ENCODE results near the gene KLHL5.
"Not testable (repeated sequence)": the region's sequence is repeated elsewhere in the genome, so short reads cannot be mapped to it uniquely, and the experiment has no call there.

Gene KLHL5, protein sequence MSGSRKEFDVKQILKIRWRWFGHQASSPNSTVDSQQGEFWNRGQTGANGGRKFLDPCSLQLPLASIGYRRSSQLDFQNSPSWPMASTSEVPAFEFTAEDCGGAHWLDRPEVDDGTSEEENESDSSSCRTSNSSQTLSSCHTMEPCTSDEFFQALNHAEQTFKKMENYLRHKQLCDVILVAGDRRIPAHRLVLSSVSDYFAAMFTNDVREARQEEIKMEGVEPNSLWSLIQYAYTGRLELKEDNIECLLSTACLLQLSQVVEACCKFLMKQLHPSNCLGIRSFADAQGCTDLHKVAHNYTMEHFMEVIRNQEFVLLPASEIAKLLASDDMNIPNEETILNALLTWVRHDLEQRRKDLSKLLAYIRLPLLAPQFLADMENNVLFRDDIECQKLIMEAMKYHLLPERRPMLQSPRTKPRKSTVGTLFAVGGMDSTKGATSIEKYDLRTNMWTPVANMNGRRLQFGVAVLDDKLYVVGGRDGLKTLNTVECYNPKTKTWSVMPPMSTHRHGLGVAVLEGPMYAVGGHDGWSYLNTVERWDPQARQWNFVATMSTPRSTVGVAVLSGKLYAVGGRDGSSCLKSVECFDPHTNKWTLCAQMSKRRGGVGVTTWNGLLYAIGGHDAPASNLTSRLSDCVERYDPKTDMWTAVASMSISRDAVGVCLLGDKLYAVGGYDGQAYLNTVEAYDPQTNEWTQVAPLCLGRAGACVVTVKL

DNA sequence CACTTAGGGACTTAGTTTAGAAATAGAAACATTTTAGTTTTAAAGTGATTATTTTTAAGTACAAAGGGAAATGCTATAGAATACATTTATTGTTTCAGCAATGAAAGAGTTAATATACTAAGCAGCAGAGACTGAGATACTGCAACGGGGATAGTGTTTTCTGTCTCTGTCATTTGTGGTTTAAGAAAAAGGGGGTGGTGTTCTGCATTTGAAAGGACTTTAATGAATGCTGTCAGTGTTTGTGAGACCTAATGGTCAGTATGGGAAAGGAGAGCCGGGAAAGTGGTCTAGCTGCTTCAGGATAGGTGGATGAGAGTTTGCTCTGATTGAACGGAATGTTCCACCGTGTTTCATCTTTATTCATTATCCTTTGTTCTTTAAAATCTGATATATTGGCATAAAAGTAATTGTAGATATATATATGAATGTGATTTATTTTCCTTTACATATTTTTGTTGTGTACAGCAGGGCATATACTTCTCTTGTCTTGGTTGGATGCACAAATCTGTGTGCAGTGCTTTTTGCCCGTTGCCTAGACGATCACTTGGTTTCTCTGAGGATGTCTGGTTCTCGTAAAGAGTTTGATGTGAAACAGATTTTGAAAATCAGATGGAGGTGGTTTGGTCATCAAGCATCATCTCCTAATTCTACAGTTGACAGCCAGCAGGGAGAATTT lies at the start of gene KLHL5:
Gene KLHL5 (plus strand): TSS at position 139 of the 676 bp plus-strand sequence. CDS start 421 bp downstream, at position 560.
- DNase-seq (ENCODE audit: low read depth, low spot score) = no peak

DNA sequence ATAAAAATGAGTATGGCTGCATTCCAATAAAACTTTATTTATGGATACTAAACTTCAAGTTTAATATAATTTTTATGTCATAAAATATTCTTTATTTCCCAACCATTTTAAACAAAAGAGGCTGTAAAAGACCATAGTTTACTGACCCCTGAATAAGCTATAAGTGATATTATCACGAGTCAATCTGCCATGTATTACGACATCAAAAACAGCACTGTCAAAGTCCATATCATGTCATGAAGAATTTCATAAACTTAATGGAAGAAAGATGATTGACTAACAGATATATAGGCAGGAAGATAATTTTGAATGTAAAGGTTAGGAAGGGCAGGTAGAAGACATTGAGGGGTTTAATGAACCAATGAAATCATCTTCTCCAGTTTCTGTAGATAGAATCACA lies 48.0 kb upstream of the KLHL5 start:
- DNase-seq (ENCODE audit: low read depth, low spot score) = no peak

DNA sequence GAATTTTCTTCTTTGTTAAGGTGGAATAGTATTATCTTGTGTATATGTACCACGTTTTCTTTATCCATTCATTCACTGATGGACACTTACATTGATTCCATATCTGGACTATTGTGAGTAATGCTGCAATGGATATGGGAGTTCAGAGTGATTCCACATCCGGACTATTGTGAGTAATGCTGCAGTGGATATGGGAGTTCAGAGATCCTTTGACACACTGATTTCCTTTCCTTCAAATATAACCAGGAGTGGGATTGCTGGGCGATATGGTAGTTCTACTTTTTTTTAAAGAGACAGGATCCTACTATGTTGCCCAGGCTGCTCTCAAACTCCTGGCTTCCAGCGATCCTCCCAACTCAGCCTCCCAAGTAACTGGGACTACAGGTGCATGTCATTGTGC lies 41.9 kb upstream of the KLHL5 start:
- DNase-seq (ENCODE audit: low read depth, low spot score) = no peak

DNA sequence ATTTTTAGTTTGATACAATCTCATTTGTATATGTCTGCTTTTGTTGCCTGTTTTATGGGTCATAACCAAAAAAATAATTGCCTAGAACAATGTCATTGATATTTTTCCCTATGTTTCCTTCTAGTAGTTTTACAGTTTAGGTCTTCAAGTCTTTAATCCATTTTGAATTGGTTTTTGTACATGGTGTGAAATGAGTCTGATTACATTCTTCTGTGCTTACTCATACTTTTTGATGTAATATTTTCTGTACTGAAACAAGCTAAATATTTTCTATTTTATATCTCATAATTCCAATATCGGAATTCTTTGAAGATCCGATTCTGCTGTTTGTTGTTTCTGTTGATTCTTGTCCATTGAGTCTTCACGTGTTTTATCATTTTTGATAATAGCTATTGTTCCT lies 40.4 kb upstream of the KLHL5 start:
- DNase-seq (ENCODE audit: low read depth, low spot score) = no peak

DNA sequence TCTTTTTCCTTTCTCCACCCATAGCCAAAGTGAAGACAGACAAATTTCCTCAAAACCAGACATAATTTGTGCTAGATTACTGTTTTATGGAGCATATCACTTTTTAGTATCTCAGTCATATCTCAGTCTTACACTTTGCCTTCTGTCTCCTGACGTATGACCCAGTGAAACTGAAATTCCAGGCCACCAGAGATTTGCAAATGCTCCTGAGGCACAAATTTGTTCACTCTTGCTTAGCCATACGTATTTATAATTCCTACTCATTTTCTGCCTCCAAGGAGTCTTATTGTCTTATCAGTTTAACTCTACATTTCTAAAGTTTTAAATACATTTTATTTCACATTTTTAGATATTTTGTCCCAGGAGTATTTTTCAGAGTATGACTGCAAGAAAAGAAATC lies 39.8 kb upstream of the KLHL5 start:
- DNase-seq (ENCODE audit: low read depth, low spot score) = no peak

DNA sequence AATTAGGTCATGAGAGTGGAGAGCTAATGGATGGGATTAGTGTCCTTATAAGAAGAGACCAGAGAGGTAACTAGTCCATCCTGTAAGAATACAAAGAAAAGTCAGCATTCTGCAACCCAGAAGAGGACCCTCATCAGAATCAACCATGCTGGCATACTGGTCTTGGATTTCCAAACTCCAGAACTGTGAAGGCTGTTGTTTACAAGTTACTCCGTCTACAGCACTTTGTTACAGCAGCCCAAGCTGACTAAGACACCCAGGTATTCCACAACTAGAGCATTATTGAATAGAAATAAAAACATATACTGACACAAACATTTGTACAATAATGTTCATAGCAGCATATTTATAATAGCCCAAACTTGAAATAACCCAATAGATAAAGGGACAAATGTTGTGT lies 39.0 kb upstream of the KLHL5 start:
- no peak for DNase-seq (ENCODE audit: low read depth, low spot score)

DNA sequence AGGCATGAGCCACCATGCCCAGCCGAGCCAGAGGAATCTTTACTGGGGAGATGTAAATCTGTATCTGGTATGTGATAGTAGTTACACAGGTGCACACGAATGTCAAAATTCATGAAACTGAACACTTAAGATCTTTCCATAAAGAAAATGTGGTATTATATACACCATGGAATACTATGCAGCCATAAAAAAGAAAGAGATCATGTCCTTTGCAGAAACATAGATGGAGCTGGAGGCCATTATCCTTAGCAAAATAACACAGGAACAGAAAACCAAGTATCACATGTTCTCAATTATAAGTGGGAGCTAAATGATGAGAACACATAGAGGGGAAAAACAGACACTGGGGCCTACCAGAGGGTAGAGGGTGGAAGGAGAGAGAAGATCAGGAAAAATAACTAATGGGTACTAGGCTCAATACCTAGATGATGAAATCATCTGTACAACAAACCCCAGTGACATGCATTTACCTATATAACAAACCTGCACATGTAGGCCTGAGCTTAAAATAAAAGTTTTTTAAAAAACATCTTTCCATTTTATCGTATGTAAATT lies 37.6 kb upstream of the KLHL5 start:
- DNase-seq (ENCODE audit: low read depth, low spot score) = no peak

DNA sequence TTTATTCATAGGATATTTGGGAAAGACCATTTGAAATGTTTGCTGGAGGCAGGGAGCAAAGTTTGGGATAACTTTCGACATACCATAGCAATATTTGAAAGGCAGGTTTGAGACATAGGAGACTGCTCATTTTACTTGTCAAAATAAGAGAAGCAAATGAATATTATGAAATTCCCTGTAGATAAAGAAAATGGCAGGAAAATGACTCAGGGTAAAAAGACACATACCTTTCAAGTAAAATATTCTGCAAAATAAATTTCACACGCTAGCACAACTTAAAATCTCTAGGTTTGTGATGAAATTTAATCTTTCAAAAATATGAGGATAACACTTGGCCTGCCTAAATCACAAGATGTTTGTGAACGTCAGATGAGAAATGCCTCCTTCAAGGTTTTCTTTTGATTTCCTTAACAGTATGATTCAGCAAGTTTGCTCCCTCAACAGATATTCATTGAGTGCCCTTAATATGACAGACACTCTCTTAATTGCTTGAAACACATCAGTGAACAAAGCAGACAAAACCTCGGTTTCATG lies 36.4 kb upstream of the KLHL5 start:
- no peak for DNase-seq (ENCODE audit: low read depth, low spot score)

DNA sequence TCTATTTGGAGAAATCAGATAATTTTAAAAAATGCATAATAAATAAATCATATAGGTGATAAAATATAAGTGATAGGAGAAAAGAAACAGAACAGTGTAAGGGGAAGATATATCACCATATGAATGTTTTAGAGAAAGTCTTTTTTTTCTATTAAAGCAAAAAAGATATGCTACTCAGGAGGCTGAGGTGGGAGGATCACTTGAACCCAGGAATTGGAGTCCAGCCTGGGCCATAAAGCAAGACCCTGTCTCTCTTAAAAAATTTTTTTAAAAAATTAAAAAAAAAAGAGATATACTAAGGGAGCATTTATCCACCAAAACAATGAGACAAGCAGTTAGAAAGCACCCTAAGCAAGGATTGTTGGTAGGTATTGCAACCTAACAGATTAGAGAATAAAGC lies 35.9 kb upstream of the KLHL5 start:
- no peak for DNase-seq (ENCODE audit: low read depth, low spot score)

DNA sequence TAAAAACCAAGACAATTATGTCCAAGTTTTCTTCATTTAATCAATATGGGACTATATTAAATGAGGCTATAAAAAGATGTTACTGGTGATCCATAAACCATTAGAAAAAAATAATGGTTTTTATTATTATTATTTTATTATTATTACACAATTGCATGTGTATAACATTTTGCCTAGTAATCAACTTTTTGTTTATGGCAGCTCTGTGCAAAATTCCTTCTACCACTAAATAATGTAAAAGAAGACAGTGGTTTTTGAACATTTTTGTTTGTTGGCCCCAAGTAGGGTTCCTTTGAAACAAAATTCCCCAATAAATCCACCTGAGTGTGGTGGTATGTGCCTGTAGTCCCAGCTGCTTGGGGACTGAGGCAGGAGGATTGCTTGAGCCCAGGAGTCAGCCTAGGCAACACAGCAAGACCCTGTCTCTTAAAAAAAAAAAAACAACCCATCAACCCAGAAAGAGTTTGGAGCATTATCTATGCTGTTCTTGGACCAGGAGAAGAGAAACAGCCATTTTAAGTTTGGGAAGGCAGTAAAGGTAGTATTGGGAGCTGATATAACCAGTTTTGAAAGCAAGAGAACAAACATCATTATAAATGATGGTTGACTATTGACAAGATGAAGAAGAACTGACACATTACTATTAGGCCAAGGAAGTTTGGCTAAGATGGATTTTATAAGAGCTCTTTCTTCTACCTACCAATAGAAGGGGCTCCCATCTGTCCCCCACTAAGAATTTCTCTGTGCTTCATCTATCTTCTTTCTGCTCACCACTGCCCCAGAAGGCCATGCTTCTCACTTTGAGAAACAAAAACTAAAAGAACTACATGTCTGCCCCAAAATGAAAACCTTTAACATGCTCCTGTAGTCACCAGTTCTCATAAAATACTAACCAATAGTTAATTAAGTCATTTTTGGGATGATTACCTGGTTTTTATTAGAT lies 32.0 kb upstream of the KLHL5 start:
- DNase-seq (ENCODE audit: low read depth, low spot score) = no peak

DNA sequence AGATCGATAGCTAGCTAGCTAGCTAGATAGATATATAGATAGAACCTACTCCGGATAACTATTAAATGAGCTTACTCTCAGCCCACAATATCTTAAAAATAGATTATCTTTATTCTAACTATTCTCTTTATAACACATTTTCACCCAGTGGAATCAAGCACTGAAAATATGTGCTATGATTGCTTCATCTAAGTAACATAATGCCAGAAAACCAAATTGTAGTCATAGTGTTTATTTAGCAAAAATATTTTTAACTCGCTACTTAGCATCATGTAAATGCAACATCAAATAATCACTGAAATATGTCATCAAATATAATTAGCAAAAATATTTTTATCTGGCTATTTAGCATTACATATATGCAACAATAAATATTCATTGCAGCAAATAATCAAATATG lies 31.3 kb upstream of the KLHL5 start:
- DNase-seq (ENCODE audit: low read depth, low spot score) = no peak

DNA sequence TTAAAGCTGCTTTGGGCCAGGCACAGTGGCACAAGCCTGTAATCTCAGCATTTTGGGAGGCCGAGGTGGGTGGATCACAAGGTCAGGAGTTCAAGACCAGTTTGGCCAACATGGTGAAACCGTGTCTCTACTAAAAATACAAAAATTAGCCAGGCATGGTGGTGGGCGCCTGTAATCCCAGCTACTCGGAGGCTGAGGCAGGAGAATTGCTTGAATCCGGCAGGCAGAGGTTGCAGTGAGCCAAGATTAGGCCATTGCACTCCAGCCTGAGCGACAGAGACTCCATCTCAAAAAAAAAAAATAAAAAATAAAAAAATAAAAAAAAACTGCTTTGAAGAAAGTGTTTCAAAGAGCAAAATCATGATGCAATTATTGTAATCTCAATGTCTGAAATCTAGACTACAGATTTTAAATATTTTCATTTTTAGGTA lies 30.4 kb upstream of the KLHL5 start:
- not testable (repeated sequence) for DNase-seq (ENCODE audit: low read depth, low spot score)

DNA sequence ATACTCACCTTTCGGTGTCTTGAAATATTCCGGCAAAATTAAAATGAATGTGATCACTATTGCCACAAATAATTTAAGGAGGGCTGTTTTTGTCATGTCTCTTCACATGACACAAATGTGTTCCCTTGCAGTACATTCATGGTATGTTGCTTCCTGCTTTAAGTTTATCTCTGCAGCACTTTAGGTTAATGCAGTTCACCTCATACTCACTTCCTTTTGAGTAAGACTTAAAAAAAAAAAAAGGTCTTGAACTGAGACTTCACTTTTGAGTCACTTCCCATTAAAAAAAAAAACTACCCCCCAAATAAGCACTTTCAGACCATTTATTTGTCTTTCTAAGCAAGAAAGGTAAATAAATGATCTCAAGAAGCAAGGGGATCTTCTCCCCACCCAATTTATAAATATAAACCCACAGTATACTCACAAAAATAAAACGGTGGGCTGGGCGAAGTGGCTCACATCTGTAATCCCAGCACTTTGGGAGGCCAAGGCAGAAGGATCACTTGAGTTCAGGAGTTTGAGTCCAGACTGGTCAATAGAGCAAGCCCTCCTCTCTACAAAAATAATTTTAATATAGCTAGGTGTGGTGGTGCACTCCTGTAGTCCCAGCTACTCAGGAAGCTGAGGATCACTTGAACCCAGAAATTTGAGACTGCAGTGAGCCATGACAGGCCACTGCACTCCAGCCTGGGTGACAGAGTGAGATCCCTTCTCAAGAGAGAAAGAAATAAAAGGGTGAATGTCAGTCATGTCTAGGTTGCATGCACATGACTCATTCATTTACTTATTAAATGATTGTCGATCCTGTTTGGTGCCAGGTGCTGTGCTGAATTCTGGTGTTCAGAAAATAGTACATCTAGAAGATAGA lies 29.6 kb upstream of the KLHL5 start, which contains the start of gene TMEM156:
Gene TMEM156 (minus strand): TSS at position 192 of the 868 bp plus-strand sequence. CDS start 96 bp downstream, at position 96.
- no peak for DNase-seq (ENCODE audit: low read depth, low spot score)

DNA sequence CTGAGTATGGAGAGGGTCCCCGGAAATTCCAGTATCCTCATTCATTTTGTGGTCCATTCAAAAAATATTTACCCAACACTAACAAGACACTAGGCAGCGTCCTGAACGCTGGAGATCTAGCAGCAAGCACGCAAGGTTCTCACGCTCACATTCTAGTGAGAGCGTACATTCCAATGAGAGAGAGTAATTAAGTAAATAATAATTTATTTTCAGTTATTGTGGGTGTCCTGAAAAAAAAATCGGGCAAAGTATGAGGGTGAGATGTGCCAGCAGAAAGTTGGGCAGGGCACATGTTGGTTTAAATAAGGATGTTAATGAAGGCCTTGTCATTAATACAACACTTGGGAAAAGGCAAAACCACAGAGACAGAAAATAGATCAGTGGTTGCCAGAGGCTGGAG lies 25.9 kb upstream of the KLHL5 start:
- no peak for DNase-seq (ENCODE audit: low read depth, low spot score)

DNA sequence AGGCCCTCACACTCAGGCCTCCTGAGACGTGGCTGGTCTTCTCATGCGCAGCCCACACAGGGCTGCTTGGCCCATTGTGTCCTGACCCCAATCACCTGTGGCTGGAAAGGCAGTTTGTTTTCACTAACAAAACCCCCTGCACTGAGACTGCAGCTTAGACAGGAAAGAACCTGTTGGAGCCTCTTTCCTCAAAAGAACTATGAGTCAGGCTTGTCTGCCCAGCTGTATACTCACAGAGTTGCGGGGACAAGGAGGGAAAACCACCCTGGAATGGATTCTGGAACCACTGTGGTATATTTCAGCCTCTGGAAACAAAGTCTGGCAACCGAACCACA lies 24.6 kb upstream of the KLHL5 start:
- DNase-seq (ENCODE audit: low read depth, low spot score) = no peak

DNA sequence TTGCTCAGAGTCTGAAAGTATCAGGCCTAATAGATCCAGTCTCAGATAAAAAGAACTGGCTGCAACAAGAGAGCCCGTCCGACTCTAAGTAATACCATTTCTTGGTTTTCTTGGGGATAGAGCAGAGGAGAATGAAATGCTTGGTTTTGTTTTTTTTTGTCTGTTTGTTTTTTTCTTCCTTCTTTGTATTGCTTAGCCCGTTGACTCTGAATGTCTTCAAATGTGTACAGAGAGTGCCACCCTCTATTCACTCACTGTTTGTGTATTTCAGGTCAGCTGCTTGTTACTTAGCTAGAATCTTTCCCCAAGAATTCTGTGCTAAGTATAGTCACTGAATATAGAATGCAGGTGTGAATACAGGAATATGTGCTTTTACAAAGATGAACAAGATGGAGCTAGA lies 24.1 kb upstream of the KLHL5 start:
- no peak for DNase-seq (ENCODE audit: low read depth, low spot score)

DNA sequence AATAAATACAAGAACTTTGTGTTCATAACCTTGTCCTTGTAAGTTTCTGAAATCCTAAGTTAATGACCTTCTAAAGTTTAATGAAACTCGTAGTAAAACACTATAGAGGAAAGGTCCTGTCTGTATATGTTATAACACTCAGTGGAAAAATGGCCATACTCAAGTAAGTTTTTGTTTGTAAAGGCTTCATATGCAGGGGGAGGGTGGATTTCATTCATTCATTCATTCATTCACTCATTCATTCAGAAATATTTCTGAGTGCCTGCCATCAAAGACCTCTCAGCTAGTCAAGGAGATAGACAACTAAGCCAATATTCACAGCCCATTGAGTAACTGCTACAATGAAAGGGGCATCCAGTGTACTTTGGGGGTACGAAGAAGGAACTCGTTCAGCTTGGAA lies 22.9 kb upstream of the KLHL5 start:
- no peak for DNase-seq (ENCODE audit: low read depth, low spot score)

DNA sequence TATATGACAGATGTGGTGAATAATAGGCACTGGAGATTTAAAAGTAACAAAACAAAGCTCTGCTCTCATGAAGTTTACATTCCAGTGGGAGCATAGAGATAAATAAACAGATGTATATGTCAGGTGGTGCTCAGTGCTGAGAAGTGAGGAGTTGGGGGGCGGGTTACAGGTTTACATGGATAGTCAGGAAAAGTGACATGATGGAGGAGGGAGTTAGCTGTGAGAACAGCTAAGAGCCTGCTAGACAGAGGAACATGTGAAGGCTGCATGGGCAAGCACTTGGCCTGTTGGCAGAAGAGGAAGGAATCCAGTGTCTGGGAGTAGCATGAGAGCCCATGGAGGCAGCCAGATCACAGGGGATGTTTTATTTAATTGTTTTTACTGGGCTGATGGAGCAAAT lies 19.7 kb upstream of the KLHL5 start:
- DNase-seq (ENCODE audit: low read depth, low spot score) = no peak

DNA sequence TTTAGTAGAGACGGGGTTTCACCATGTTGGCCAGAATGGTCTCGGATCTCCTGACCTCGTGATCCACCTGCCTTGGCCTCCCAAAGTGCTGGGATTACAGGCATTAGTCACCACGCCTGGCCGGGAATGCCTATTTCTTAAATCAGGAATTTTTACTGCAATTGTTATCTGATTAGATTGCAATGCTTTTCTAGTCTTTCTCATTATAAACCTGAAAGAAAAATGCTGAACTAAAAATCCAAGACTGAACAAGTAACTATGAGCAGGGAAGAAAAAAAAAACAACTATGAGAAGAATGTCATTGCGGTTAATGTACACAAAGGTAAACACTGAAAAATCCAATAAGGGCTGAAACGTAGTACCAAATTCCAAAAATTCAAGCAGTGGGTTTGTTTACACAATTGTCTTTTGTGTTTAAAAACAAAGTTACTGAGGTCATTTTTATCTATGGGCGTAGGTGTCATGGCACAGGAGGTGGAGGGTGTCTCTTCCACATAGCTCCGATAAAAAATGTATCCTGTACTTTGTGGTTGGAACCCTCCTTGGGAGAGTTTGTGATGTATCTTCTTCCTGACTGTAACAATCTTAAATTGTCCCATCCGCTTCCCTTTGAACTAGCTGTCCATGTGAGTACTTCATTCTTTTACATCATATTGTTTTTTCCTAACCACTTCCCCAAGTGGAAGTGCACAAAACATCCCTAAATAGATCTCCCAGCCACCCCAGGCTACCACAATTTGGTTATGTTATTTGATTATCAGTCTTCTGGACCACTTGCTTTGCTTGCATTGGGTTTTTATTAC lies 18.8 kb upstream of the KLHL5 start:
- DNase-seq (ENCODE audit: low read depth, low spot score) = no peak

Measured in activated CD4-positive, CD25-positive, alpha-beta regulatory T cell treated with anti-CD3 and anti-CD28 coated beads, Interleukin-2, amount 50 U/mL, for 16 hours (primary cell).